ES-I3 (cell line): ENCODE data around the gene SEC14L5.
A peak's percentile ranks its signal among the peaks of the same experiment; 100 is the strongest.

Experiments used
- H3K36me3 ChIP-seq: 2 replicates; pipeline ENCODE4 v1.6.1; 2013; ENCODE audit warnings: mild to moderate bottlenecking, low read length, control low read depth, moderate library complexity; ENCODE audit not compliant: insufficient read depth
- H3K4me1 ChIP-seq: 2 replicates; pipeline ENCODE4 v1.6.1; 2013; ENCODE audit warnings: mild to moderate bottlenecking, control low read depth, low read length; ENCODE audit not compliant: insufficient read depth
- H3K9ac ChIP-seq: 2 replicates; pipeline ENCODE4 v1.6.1; 2013; ENCODE audit warnings: low read depth, mild to moderate bottlenecking, low read length, moderate library complexity
- H3K9me3 ChIP-seq: 2 replicates; pipeline ENCODE4 v1.6.1; 2013; ENCODE audit warnings: mild to moderate bottlenecking, low read length, moderate library complexity; ENCODE audit not compliant: control insufficient read depth, insufficient read depth

SEC14L5 gene

DNA sequence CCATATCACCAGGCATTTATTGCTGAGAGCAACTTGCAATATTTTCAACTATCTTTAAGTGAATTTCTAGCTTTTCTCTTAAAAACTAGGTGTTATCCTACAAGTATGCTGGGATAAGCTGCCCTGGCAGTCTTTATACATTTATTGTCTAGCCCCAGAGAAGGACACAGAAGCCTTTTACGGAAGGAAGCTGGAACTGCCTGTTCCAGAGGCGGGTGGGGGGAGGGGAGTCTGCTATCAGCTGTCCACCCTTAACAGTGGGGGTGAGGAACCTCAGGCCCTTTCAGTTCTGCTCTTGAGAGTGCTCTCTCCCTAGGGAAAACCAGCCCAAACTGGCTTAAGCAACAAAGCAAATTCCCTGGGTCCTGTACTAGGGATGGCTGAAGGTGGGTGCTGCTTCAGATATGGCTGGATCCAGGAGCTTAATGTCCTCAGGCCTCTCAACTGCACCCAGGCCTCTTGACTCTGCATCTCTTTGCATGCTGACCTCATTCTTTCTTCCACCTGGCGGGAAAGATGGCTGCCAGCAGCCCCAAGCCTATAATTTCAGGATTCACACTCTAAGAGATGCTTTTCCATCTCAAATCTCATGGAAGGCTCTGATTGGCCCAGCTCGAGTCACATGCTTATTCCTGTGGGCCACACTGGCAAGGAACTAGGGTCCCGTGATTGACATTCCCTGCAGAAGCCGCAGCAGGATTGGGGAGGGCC is 59.0 kb downstream of the SEC14L5 start:
- Histone ChIP-seq H3K36me3 (no peaks in the 10 kb centered on the region), H3K9me3 (no peaks in the 10 kb centered on the region), H3K9ac (no peak overlapping the region), H3K4me1 (no peaks in the 10 kb centered on the region)

DNA sequence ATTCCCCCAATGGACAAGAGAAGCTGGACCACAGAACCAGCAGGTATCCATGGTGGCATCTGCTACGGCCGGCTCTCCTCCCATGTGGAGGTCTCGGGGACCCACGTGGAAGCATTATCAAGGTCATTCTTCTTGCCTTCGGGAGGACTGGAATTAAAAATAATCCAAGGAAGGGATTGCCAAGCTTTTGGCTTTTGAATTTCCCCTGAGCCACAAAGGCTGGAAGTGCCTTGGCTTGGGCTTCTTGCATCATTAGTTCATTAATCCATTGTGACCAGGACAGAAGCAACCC is 59.5 kb downstream of the SEC14L5 start:
- no peaks in the 10 kb centered on the region for H3K9me3 ChIP-seq
- no peaks in the 10 kb centered on the region for H3K36me3 ChIP-seq
- H3K4me1 ChIP-seq, result no peaks in the 10 kb centered on the region
- H3K9ac ChIP-seq, result no peak overlapping the region

DNA sequence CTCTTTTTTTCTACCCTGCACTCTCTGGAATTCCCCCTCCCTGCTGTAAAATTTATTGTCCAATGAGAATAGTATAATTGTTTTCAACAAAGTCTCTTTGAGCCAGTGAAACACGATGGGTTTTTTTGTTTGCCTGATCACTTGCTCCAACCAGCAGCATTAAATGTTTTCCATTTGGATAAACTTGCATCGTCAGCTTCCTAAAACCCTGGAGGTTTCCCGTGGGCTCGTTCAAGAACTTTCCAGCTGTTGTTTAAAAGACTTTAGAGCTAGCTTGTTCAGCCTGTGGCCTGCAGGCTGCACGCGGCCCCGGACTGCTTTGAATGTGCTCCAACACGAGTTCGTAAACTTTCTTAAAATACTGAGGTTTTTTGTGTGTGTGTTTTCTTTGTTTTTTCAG is 60.7 kb downstream of the SEC14L5 start:
- Histone ChIP-seq H3K9me3 (no peaks in the 10 kb centered on the region), H3K9ac (no peak overlapping the region), H3K4me1 (no peaks in the 10 kb centered on the region), H3K36me3 (no peaks in the 10 kb centered on the region)

DNA sequence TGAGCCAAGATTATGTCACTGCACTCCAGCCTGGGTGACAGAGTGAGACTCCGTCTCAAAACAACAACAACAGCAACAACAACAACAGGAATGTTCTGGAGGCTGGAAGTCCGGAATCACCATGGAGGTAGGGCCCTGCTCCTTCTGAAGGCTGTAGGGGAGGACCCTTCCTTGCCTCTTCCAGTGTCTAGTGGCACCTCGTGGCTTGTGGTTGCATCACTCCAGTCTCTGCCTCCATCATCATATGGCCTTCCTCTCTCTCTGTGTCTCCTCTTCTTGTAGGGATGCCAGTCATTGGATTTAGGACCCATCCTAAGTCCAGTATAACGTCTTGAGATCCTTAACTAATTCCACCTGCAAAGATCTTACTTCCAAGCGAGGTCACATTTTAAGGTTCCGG is 61.6 kb downstream of the SEC14L5 start:
- Histone ChIP-seq H3K36me3 (no peaks in the 10 kb centered on the region), H3K9ac (no peak overlapping the region), H3K9me3 (no peaks in the 10 kb centered on the region), H3K4me1 (no peaks in the 10 kb centered on the region)

DNA sequence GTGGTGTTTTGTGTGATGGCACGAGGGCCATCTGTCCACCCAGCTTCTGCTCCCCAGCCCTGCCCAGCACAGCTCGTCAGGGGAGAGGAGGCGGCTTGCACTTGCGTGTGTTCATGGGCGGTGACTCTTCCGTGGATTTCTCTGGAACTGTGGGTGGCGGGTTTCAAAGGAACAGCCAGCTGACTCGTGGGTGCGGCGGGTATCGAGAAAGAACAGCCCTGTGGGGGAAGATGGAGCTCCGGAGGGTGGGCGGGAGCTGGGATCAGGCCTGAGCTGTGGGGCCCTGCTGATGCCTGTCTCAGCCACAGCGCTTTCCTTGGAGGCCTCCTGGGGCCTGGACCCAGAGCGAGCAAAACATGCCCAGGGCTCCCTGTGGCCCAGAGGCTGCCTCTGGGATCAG is 62.4 kb downstream of the SEC14L5 start:
- Histone ChIP-seq H3K9me3 (no peaks in the 10 kb centered on the region), H3K9ac (no peak overlapping the region), H3K4me1 (no peaks in the 10 kb centered on the region), H3K36me3 (no peaks in the 10 kb centered on the region)

DNA sequence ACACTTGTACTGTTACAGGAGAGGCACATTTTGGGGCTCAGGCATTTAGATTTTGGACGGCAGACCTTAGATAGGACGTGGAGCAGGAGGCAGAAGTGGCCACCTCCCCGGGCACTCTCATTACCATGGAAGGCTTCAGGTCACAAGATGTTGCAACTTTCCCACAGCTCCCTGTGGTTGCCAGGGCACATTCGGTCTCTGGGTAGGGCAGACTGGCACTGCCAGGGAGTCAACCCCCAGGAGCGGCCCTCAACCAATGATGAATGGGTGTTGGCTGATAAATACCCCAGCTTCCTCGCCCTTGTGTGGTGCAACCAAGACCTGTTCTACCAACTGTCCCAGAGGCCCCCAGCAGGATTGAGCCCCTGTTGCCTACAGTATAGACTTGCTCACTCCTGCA is 64.4 kb downstream of the SEC14L5 start:
- Histone ChIP-seq H3K36me3 (no peaks in the 10 kb centered on the region), H3K9me3 (no peaks in the 10 kb centered on the region), H3K9ac (no peak overlapping the region), H3K4me1 (no peaks in the 10 kb centered on the region)

DNA sequence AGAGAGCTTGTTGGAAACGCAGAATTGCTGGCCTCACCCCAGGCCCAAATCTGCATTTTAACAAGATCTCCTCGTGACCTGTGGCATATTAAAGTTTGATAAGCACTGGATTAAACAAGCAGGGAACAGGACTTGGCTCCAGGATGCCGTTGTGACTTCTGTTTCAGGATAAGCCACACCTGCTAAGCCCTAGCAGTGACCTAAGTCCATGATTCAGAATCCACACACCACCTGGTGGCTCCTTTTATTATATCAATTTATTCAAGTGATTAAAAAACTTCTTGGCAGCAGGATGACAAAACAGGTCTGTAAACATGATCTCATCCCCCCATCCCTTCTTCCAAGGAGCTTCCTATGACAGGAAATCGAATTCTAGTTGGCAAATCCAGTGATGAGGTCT is 66.5 kb downstream of the SEC14L5 start:
- H3K9ac ChIP-seq, result no peak overlapping the region
- H3K36me3 ChIP-seq, result no peaks in the 10 kb centered on the region
- H3K4me1 ChIP-seq, result no peaks in the 10 kb centered on the region
- no peaks in the 10 kb centered on the region for H3K9me3 ChIP-seq

DNA sequence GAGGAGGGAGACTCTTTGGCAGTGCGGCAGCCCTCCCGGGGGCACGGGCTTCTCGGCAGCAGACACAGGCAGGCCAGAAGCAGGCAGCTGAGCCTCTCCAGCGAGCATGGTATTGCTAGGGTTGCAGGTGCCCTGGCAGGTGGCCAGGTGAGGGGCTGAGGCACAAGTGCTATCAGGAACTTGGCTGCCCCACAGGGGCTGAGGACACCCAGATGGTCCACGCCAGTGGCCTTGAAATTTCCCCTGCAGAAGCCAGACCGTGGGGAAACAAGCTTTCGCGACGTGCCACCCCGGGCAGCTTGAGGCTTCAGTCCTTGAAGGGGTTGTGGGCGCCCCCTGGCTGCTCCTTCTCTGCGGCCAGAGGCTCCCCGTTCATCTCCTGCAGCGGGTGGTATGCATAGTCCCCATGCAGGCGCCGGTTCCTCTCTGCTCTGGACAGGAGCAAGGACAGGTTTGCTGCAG is 67.1 kb downstream of the SEC14L5 start:
- Histone ChIP-seq H3K4me1 (no peaks in the 10 kb centered on the region), H3K9ac (no peak overlapping the region), H3K9me3 (no peaks in the 10 kb centered on the region), H3K36me3 (no peaks in the 10 kb centered on the region)

DNA sequence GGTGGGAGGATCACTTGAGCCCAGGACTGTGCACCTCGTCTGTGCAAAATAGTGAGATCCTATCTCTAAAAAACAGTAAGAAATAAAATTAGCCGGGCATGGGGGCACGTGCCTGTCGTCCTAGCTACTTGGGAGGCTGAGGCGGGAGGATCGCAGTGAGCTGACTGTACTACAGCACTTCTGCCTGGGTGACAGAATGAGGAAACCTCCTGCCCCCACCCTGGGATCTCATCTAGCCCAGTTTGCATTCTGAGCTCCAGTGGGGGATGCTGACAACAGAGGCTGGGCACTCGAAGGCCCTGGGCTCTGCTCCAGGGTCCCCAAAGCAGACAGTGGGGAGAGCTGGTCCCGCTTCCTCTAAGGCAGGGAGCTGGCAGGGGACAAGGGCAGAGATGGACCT is 68.5 kb downstream of the SEC14L5 start:
- Histone ChIP-seq H3K9me3 (no peaks in the 10 kb centered on the region), H3K36me3 (no peaks in the 10 kb centered on the region), H3K4me1 (no peaks in the 10 kb centered on the region), H3K9ac (no peak overlapping the region)

DNA sequence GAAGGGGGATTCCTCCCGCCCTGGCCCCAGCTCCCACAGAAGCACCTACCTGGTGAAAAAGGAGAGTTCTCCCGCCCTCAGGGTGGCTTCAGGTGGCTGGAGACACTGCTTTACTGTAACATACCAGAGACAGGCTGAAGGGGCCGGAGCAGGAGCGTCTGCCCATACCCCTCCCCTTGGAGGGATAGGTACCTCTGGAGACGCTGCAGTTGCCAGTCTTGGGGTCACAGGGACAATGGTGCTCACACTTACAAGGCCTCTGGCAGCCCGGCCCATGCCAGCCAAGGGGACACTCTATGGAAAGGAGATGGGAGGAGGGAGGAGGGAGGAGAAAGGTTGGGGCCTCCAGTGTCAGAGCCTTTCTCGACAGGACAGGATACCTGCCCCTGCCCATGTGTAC is 69.0 kb downstream of the SEC14L5 start:
- Histone ChIP-seq H3K9ac (no peak overlapping the region), H3K4me1 (no peaks in the 10 kb centered on the region)

DNA sequence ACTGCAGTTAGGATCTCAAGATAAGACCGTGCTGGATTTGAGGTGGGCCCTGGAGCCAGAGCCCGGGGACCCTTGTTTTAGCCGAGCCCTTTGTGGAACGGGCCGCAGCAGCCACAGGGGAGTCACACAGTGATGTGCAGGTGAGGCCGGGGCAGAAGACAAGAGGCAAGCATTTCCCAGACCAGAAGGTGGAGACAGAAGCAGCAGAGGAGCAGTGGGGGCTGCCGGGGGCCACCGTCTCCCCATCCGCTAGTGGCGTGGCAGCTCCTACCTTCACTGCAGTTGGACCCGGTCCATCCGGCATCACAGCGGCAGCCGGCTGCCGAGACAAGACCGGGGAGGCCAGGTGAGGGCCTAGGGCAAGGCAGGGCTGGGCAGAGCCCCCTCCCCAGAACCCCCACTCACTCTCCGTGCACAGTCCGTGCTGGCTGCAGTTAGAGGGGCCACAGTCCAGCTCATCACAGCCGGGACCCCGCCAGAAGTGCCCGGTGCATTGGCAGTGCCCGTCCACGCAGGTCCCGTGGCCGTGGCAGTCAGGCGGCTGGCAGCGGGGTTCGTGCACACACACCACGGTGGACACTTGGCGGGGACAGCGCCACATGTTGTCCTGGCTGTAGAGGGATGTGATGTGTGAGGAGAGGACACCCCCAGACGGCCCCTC is 69.6 kb downstream of the SEC14L5 start:
- Histone ChIP-seq H3K9ac (no peak overlapping the region), H3K4me1 (no peaks in the 10 kb centered on the region), H3K9me3 (no peaks in the 10 kb centered on the region), H3K36me3 (no peaks in the 10 kb centered on the region)

More for the DNA sequence above, 69.0 kb downstream of the SEC14L5 start:
- Histone ChIP-seq H3K36me3 (no peaks in the 10 kb centered on the region), H3K9me3 (no peaks in the 10 kb centered on the region)

DNA sequence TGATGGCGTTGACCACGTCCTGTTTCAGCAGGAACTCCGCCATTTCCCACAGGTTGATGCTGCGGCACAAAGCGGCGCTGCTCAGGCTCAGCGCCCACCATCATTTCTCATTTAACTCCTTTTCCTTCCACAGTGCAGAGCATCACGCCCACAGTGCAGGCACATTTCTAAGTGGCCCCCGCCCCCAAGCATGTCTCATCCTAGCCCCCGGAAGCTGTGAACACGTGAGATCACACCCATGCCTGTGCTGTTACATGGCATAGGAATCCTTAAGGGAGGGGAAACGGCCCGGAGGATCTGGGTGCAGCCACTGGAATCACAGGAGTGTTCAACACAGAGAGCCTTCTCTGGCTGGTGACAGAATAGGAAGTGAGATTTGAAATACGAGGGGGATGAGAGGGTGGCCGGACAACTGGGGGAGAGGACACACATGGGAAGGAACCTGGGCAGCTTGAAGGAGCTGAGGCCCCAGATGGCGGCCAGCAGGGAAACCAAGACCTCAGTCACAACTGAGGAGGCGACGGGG is 70.9 kb downstream of the SEC14L5 start:
- no peaks in the 10 kb centered on the region for H3K4me1 ChIP-seq
- H3K9me3 ChIP-seq, result no peaks in the 10 kb centered on the region
- H3K36me3 ChIP-seq, result no peaks in the 10 kb centered on the region
- H3K9ac ChIP-seq, result no peak overlapping the region

DNA sequence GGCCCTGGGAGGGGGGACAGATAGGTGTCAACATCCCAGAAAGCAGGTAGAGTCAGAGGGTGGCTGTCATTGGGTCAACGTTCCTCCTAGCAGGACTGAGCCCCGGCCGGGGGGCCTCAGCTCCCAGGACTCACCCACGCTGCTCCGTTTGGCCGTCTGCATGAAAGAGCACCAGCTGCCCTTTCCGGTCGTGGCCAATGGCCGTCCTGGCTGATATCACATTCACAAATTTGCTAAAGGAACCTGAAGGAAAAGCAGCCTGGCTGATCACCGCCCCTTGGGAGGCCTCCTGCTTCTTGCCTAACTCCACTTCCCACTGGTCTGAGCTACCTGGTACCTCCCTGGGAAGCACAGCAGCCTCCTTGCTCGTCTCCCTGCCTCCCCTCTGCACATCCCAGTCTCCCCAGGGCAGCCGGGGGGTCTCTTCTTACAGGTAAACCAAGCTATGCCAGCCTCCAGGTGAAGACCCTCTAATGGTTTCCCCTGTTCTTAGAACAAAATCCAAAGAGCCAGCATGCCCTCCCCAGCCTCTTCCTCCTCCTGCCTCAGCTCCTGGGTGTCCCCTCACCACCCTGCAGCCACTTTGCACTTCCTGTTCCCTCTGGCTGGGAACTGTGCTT is 72.2 kb downstream of the SEC14L5 start:
- Histone ChIP-seq H3K36me3 (no peaks in the 10 kb centered on the region), H3K4me1 (no peaks in the 10 kb centered on the region), H3K9me3 (no peaks in the 10 kb centered on the region), H3K9ac (no peak overlapping the region)

DNA sequence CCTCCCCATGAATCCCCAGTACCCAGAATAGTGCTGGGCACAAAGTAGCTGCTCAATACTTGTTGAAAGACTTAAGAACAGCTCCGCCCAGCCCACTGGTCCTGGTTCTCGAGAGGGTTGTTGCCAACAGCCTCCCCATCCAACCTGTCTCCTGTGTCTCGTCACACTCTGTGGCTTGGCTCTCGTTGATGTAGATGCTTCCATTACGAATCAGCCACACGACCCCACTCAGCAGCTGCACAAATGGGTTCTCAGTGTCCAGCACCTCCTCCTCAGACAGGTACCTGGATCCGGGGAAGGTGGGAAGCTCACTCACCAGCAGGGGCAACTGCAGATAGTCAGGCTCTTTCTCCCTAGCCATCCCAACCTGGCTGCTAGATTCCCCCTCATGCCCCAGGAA is 73.5 kb downstream of the SEC14L5 start:
- no peaks in the 10 kb centered on the region for H3K9me3 ChIP-seq
- no peak overlapping the region for H3K9ac ChIP-seq
- no peaks in the 10 kb centered on the region for H3K36me3 ChIP-seq
- peaks cover 3% of the 10 kb centered on the region; the same call in 1 of the 2 replicates for H3K4me1 ChIP-seq

DNA sequence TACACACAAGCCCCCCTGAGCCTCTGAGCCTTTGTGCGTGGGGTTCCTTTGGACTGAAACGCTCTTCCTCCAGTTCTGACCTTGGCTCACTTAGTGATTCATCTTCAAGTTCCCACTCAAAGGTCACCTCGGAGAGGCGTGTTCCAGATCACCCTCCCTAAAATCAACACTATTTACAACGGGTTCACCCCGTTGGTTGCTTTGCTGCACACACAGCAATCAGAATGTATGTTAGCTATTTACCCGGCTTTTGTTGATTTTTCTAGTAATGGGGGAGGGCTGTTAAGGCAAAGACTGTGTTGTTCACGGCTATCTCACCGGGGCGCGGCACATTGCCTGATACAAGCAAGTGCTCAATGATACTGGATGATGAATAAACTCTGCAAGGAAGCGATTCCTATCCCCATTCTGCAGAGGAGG is 74.6 kb downstream of the SEC14L5 start:
- Histone ChIP-seq H3K9ac (peak overlapping the region; percentile 64; the same call in 1 of the 2 replicates), H3K36me3 (no peaks in the 10 kb centered on the region), H3K4me1 (peaks cover 4% of the 10 kb centered on the region; the same call in 1 of the 2 replicates), H3K9me3 (no peaks in the 10 kb centered on the region)
